ENCODE measurements around the gene MNT. TPM values are rescaled to one million over a fixed set of nuclear protein-coding genes. Genes with fewer than 3 reads are reported as not detected.

The MNT gene
- total RNA-seq, 1 experiment from 2014 or later: 24.4 TPM

- Histone ChIP-seq H3K9me3 (no peaks in the 10 kb centered on the region), H3K27me3 (replicated peaks; ENCODE audit: control insufficient read depth, insufficient read depth, low read length) (no peaks in the 10 kb centered on the region), H3K4me1 (peaks cover 41% of the 10 kb centered on the region), H3K36me3 (ENCODE audit: control insufficient read depth, insufficient read depth, low read length) (no peaks in the 10 kb centered on the region), H3K4me3 (ENCODE audit: low read depth, low read length) (peak overlapping the region; percentile 51)
- peak overlapping the region; percentile 86 for H3K4me3 Mint-ChIP-seq (ENCODE audit: unreplicated experiment)
- TF ChIP-seq CTCF (IDR thresholded peaks at IDR 0.05; ENCODE audit: insufficient read depth in 1 of 2, low read depth in 1 of 2, low read length in 1 of 2, severe bottlenecking in 1 of 2, unreplicated experiment in 1 of 2): no peak
- no peaks in the 10 kb centered on the region for H3K27me3 Mint-ChIP-seq (ENCODE audit: insufficient read depth, unreplicated experiment)
- ChIA-PET CTCF (interaction anchor here (1.6 to 2.1 kb wide), 2 partner anchors 15 to 18 kb away, joined by 14 to 18 read pairs; no protein-coding TSS in a partner anchor), POLR2A (interaction anchor here (1.1 to 2.1 kb wide), 4 partner anchors 9 to 62 kb away, joined by 4 to 14 read pairs (median 6); partner anchors contain the start of gene TSR1)
- no peak for DNase-seq
- peaks cover 29% of the 10 kb centered on the region for H3K4me1 Mint-ChIP-seq (ENCODE audit: low read depth, unreplicated experiment)
- no peaks in the 10 kb centered on the region for H3K9me3 Mint-ChIP-seq (ENCODE audit: unreplicated experiment)
- peak overlapping the region; percentile 93 for H3K27ac Mint-ChIP-seq (ENCODE audit: unreplicated experiment)
- no TSS peak for BruUV-seq (replicated peaks)
- H3K36me3 Mint-ChIP-seq (ENCODE audit: insufficient read depth, unreplicated experiment): peaks cover 70% of the 10 kb centered on the region
- intact Hi-C loops (cut with micrococcal nuclease; ENCODE audit: unreplicated experiment): no loop called here
Observed at GRCh38 chr17:2398182-2398581, 2.7 kb downstream of the MNT start.

- H3K27me3 ChIP-seq (replicated peaks; ENCODE audit: control insufficient read depth, insufficient read depth, low read length): no peaks in the 10 kb centered on the region
- peaks cover 41% of the 10 kb centered on the region for H3K4me1 ChIP-seq
- no peaks in the 10 kb centered on the region for H3K36me3 ChIP-seq (ENCODE audit: control insufficient read depth, insufficient read depth, low read length)
- no peak for TF ChIP-seq CTCF (IDR thresholded peaks at IDR 0.05; ENCODE audit: insufficient read depth in 1 of 2, low read depth in 1 of 2, low read length in 1 of 2, severe bottlenecking in 1 of 2, unreplicated experiment in 1 of 2)
- Mint-ChIP-seq H3K4me3 (ENCODE audit: unreplicated experiment) (peak overlapping the region; percentile 86), H3K27ac (ENCODE audit: unreplicated experiment) (peak overlapping the region; percentile 93), H3K4me1 (ENCODE audit: low read depth, unreplicated experiment) (peaks cover 29% of the 10 kb centered on the region), H3K27me3 (ENCODE audit: insufficient read depth, unreplicated experiment) (no peaks in the 10 kb centered on the region), H3K36me3 (ENCODE audit: insufficient read depth, unreplicated experiment) (peaks cover 70% of the 10 kb centered on the region), H3K9me3 (ENCODE audit: unreplicated experiment) (no peaks in the 10 kb centered on the region)
- intact Hi-C loops (cut with micrococcal nuclease; ENCODE audit: unreplicated experiment): no loop called here
- no peak for DNase-seq
- no peaks in the 10 kb centered on the region for H3K9me3 ChIP-seq
- CTCF ChIA-PET: interaction anchor here (2.1 kb wide), 1 partner anchor 15 kb away, joined by 14 read pairs; no protein-coding TSS in a partner anchor
- BruUV-seq (replicated peaks): no TSS peak
- POLR2A ChIA-PET: interaction anchor here (2.1 kb wide), 1 partner anchor 15 kb away, joined by 14 read pairs; no protein-coding TSS in a partner anchor
- H3K4me3 ChIP-seq (ENCODE audit: low read depth, low read length): no peak overlapping the region; the same call in 1 of the 2 replicates
Observed at GRCh38 chr17:2397247-2398171, 3.4 kb downstream of the MNT start.

- Histone ChIP-seq H3K9me3 (no peaks in the 10 kb centered on the region), H3K4me1 (peaks cover 41% of the 10 kb centered on the region), H3K4me3 (ENCODE audit: low read depth, low read length) (peak overlapping the region; percentile 31), H3K36me3 (ENCODE audit: control insufficient read depth, insufficient read depth, low read length) (no peaks in the 10 kb centered on the region), H3K27me3 (replicated peaks; ENCODE audit: control insufficient read depth, insufficient read depth, low read length) (no peaks in the 10 kb centered on the region)
- peaks cover 29% of the 10 kb centered on the region for H3K4me1 Mint-ChIP-seq (ENCODE audit: low read depth, unreplicated experiment)
- CTCF ChIA-PET: interaction anchor here (1.7 kb wide), 2 partner anchors 14 to 20 kb away, joined by 6 to 12 read pairs; no protein-coding TSS in a partner anchor
- TF ChIP-seq CTCF (IDR thresholded peaks at IDR 0.05; ENCODE audit: insufficient read depth in 1 of 2, low read depth in 1 of 2, low read length in 1 of 2, severe bottlenecking in 1 of 2, unreplicated experiment in 1 of 2): no peak
- peak; percentile 92 to 95 for DNase-seq
- peak overlapping the region; percentile 93 for H3K27ac Mint-ChIP-seq (ENCODE audit: unreplicated experiment)
- BruUV-seq (replicated peaks): no TSS peak
- no peaks in the 10 kb centered on the region for H3K27me3 Mint-ChIP-seq (ENCODE audit: insufficient read depth, unreplicated experiment)
- intact Hi-C loops (cut with micrococcal nuclease; ENCODE audit: unreplicated experiment): no loop called here
- peaks cover 72% of the 10 kb centered on the region for H3K36me3 Mint-ChIP-seq (ENCODE audit: insufficient read depth, unreplicated experiment)
- H3K4me3 Mint-ChIP-seq (ENCODE audit: unreplicated experiment): peak overlapping the region; percentile 86
- H3K9me3 Mint-ChIP-seq (ENCODE audit: unreplicated experiment): no peaks in the 10 kb centered on the region
- POLR2A ChIA-PET: no interaction called here
Observed at GRCh38 chr17:2396568-2397246, 4.2 kb downstream of the MNT start.

Measured in Caco-2 (cell line).